ENCODE measurements around the gene EGLN2.
"Not testable (repeated sequence)": the region's sequence is repeated elsewhere in the genome, so short reads cannot be mapped to it uniquely, and the experiment has no call there.

Gene EGLN2

DNA sequence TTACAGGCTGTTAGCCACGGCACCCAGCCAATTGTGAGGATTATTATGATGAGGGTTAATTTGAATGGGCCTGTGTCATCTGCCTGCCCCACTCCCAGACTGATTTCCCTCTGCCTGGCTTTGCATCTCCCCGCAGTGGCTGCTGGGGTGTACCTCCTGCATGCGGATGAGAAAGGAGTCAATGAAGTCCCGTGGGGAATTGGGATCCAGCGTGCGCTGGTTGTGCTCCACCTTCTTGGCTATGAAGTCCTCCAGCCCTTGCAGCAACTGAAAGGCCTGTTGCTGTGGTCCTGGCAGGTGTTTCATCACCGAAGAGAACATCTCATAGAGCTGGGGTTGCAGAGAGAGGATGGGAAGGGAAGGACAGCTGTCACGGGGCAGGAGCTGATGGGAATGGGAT is 47.7 kb downstream of the EGLN2 start:
- H3K36me3 ChIP-seq (ENCODE audit: control insufficient read depth in 4 of 4, insufficient read depth in 4 of 4, low read length in 3 of 4); H3K9me3 ChIP-seq (ENCODE audit: control extremely low read depth in 1 of 5, control insufficient read depth in 4 of 5, insufficient read depth in 2 of 5, low read depth in 1 of 5, low read length in 4 of 5); CTCF ChIA-PET; H3K4me3 ChIP-seq (ENCODE audit: control insufficient read depth in 1 of 7, extremely low read depth in 1 of 7, insufficient read depth in 4 of 7, low read depth in 2 of 7, low read length in 6 of 7); H3K27ac ChIP-seq (ENCODE audit: insufficient read depth in 1 of 2, low read depth in 1 of 2, low read length in 2 of 2, poor library complexity in 1 of 2, severe bottlenecking in 2 of 2); POLR2A ChIA-PET; DNase-seq: not testable (repeated sequence)
- Histone ChIP-seq H3K4me1 (ENCODE audit: control extremely low read depth in 1 of 4, control insufficient read depth in 4 of 4, insufficient read depth in 4 of 4, low read length in 3 of 4) (peaks cover 0 to 18% (median 11%) of the 10 kb centered on the region in 4 experiments), H3K27me3 (replicated peaks in 2 of 5; ENCODE audit: control insufficient read depth in 4 of 5, insufficient read depth in 5 of 5, low read length in 4 of 5) (peaks cover 0 to 14% (median 8%) of the 10 kb centered on the region in 5 experiments)
- 80% methylated on average over 1 of the region's 8 CpGs for WGBS (ENCODE audit: insufficient coverage)

DNA sequence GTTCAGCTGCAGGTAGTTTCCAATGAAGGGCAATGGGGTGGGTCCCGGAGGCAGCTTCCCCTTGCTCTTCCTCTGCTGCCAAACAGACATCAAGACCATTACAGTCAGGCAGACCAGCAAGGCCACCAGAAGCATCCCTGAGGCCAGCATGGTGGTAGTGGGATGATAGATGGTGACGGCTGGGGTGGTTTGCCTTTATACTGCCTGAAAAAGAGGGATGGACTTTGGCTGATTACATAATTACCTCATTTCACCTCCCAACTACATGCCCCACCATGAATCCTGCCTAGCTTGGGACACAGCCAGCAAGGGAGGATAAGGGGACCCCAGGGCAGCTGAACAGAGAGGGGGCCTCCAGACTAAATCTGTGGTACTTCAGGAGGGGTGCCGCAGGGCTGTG is 51.3 kb downstream of the EGLN2 start, which contains the start of gene CYP2A6:
CYP2A6 (minus strand) TSS at position 171 of the 400 bp plus-strand sequence; CDS start at position 150, 21 bp downstream.
- H3K27me3 ChIP-seq (replicated peaks in 2 of 5; ENCODE audit: control insufficient read depth in 4 of 5, insufficient read depth in 5 of 5, low read length in 4 of 5): peaks cover 0 to 14% (median 8%) of the 10 kb centered on the region in 5 experiments
- no CpG with 5 or more reads among the region's 3 CpGs for WGBS (ENCODE audit: insufficient coverage)
- POLR2A ChIA-PET; H3K9me3 ChIP-seq (ENCODE audit: control extremely low read depth in 1 of 5, control insufficient read depth in 4 of 5, insufficient read depth in 2 of 5, low read depth in 1 of 5, low read length in 4 of 5); H3K4me1 ChIP-seq (ENCODE audit: control extremely low read depth in 1 of 4, control insufficient read depth in 4 of 4, insufficient read depth in 4 of 4, low read length in 3 of 4); H3K4me3 ChIP-seq (ENCODE audit: control insufficient read depth in 1 of 7, extremely low read depth in 1 of 7, insufficient read depth in 4 of 7, low read depth in 2 of 7, low read length in 6 of 7); DNase-seq; H3K36me3 ChIP-seq (ENCODE audit: control insufficient read depth in 4 of 4, insufficient read depth in 4 of 4, low read length in 3 of 4); H3K27ac ChIP-seq (ENCODE audit: insufficient read depth in 1 of 2, low read depth in 1 of 2, low read length in 2 of 2, poor library complexity in 1 of 2, severe bottlenecking in 2 of 2); CTCF ChIA-PET: not testable (repeated sequence)

DNA sequence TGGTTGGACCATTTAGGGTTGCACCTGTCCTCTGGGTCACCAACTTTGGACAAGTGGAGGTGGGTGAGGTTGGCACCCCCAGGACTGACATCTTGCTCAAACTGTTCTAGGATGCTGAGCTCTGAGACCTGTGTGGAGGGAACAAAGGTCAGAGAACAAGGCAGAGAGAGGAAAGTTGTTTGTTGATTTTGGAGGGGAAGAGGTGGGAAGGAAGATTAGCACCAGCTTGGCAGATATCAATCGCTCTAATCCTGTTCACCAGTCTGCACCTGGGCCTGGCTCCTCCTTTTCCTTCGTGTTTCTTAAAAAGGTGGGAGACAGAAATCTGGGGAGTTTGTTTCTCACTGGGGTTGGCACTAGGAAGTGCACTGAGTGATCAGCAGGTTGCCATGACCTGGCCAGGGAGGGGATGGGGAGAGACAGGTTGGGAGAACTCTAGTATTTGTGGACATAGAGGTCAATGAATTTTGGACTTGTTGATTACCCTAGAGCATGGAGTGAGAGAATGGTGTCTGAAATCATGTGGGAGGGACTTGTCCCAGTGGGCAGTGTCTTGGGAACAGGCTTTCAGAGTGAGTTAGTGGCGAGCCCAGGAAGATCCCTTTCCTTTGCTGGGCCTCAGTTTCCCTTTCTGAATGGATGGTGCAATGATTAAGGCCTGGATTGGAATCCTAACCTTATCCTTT is 53.6 kb downstream of the EGLN2 start:
- H3K36me3 ChIP-seq (ENCODE audit: control insufficient read depth in 4 of 4, insufficient read depth in 4 of 4, low read length in 3 of 4); H3K9me3 ChIP-seq (ENCODE audit: control extremely low read depth in 1 of 5, control insufficient read depth in 4 of 5, insufficient read depth in 2 of 5, low read depth in 1 of 5, low read length in 4 of 5); H3K27ac ChIP-seq (ENCODE audit: insufficient read depth in 1 of 2, low read depth in 1 of 2, low read length in 2 of 2, poor library complexity in 1 of 2, severe bottlenecking in 2 of 2); DNase-seq; H3K4me3 ChIP-seq (ENCODE audit: control insufficient read depth in 1 of 7, extremely low read depth in 1 of 7, insufficient read depth in 4 of 7, low read depth in 2 of 7, low read length in 6 of 7); H3K4me1 ChIP-seq (ENCODE audit: control extremely low read depth in 1 of 4, control insufficient read depth in 4 of 4, insufficient read depth in 4 of 4, low read length in 3 of 4); POLR2A ChIA-PET; CTCF ChIA-PET: not testable (repeated sequence)
- H3K27me3 ChIP-seq (replicated peaks in 2 of 5; ENCODE audit: control insufficient read depth in 4 of 5, insufficient read depth in 5 of 5, low read length in 4 of 5): peaks cover 0 to 14% (median 8%) of the 10 kb centered on the region in 5 experiments
- WGBS (ENCODE audit: insufficient coverage): 90% methylated on average over 2 of the region's 3 CpGs

Data from common myeloid progenitor, CD34-positive (primary cell).